GM21367 (cell line): ENCODE data around the gene INSL3.
"Not testable (repeated sequence)": the region's sequence is repeated elsewhere in the genome, so short reads cannot be mapped to it uniquely, and the experiment has no call there.

Source experiments
- ATAC-seq: cut with Tn5 transposase; IDR thresholded peaks from one replicate; pipeline ENCODE4 v1.9.1; 2021; ENCODE audit not compliant: unreplicated experiment

Gene INSL3

DNA sequence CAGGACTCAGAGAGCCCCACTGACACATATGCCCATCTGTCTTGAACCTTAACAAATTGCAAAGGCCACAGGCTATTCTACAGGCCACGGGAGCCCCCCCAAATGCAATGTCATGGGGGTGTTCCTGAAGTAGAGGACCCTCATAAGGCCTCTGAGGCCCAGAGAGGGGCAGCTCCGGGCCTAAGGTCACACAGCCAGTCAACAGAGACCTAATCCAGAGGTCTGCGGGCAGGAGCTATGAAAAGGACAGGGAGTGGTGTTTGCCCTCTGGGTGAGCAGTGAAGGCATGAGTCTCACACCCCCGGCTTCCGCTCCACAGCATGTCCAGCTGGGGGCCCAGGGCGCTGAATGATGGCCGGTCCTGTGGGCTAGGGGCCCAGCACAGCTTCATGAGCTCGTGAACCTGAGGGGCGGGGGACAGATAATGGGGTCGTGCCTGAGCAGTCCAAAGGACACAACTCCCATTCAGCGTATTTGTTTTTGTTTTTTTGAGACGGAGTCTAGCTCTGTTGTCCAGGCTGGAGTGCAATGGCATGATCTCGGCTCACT is 5.3 kb upstream of the INSL3 start:
- no peak for ATAC-seq

DNA sequence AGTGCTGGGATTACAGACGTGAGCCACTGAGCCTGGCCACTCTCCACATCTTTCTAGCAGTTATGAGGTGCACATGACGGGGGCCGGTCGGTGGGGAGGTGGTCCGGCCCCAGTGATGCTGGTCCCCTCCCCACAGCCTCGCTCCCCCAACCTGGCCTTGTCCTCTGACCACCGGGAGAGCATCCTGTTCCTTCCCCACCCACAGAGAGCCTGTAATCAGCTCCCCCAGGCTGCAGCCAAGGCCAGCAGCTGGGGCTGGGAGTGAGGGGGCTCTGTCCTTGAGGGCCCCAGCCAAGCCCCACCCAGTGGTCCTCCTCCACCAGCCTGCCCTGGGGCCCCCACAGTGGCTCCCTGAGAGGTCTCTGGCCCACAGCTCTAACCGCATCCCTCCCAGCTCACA is 3.0 kb upstream of the INSL3 start:
- no peak for ATAC-seq

DNA sequence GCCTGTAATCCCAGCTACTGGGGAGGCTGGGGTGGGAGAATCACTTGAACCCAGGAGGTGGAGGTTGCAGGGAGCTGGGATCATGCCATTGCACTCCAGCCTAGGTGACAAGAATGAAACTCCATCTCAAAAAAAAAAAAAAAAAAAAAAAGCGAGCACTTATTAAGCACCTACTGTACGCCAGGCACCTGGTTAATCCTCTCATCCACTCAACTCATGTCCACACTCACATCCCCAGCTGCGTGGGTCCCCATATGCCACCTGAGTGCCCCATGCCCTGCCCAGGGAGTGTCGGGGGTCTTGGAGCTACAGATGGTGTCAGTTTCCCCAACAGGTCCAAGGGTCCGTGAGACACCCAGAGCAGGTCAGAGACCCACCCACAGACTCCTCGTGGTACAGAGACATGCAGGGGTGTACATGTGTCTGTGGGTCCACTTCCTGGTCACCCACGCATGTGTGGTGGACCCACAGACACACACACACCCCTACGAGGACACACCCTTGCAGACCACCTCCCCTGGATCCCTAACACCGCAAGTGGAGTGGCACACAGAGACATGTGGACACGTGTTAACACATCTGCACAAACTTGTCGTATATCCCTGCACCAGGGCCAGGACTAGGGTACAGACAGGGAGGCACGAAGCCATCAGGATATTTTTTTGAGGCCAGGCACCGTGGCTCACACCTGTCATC is 3.5 kb downstream of the INSL3 start:
- no peak for ATAC-seq

DNA sequence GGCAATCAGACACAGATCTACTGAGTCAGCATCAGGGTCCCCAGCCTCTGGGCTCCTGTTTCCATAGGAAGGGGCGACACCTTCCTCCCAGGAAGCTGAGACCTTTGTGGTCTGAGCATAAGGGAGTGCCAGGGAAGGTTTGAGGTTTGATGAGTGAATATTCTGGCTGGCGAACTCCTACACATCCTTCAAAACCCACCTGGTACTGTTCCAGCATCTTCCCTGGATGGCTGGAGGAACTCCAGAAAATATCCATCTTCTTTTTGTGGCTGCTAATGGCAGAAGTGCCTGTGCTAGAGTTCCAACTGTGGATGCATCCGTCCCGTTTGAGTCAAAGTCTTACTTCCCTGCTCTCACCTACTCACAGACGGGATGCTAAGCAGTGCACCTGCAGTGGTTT is 9.2 kb downstream of the INSL3 start:
- ATAC-seq = no peak

DNA sequence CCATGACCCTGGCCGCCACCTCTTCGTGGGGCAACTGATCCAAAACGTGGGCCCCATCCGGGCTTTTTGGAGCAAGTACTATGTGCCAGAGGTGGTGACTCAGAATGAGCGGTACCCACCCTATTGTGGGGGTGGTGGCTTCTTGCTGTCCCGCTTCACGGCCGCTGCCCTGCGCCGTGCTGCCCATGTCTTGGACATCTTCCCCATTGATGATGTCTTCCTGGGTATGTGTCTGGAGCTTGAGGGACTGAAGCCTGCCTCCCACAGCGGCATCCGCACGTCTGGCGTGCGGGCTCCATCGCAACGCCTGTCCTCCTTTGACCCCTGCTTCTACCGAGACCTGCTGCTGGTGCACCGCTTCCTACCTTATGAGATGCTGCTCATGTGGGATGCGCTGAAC is 9.6 kb downstream of the INSL3 start:
- no peak for ATAC-seq

DNA sequence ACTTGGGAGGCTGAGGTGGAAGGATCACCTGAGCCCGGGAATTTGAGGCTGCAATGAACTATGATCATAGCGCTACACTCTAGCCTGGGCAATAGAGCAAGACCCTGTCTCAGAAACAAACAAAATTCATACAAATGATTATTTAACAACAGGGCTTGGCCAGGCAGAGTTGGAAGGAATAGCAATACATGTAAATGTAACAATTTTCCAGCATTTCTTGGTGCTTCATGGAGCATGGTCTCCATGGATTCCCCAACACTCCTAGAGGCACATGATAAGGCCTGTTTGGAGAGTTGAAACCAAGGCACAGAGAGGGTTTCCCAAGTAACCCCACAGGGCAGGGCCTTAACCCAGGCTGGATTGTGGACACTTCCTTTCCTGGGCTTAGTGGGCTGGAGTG is 10.2 kb downstream of the INSL3 start:
- no peak for ATAC-seq

DNA sequence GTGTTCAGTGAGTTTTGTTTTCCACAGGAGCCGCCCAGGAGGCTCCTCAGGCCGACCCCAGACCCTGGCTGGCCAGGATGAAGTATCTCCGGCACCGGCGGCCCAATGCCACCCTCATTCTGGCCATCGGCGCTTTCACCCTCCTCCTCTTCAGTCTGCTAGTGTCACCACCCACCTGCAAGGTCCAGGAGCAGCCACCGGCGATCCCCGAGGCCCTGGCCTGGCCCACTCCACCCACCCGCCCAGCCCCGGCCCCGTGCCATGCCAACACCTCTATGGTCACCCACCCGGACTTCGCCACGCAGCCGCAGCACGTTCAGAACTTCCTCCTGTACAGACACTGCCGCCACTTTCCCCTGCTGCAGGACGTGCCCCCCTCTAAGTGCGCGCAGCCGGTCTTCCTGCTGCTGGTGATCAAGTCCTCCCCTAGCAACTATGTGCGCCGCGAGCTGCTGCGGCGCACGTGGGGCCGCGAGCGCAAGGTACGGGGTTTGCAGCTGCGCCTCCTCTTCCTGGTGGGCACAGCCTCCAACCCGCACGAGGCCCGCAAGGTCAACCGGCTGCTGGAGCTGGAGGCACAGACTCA is 13.5 kb downstream of the INSL3 start:
- ATAC-seq = no peak

DNA sequence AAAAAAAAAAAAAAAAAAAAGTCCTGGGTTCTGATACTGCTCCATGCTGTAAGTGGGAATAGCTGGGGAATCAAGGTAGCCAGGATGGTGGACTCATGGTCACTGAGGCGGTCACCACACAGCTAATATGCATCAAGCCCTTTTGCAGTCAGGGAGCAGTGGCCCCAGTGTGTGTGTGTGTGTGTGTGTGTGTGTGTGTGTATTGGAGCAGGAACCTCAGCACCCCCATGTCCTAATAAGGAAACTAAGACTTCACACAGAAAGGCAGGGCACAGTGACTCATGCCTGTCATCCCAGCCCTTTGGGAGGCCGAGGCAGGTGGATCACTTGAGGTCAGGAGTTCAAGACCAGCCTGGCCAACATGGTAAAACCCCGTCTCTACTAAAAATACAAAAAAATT is 14.4 kb downstream of the INSL3 start:
- no peak for ATAC-seq

DNA sequence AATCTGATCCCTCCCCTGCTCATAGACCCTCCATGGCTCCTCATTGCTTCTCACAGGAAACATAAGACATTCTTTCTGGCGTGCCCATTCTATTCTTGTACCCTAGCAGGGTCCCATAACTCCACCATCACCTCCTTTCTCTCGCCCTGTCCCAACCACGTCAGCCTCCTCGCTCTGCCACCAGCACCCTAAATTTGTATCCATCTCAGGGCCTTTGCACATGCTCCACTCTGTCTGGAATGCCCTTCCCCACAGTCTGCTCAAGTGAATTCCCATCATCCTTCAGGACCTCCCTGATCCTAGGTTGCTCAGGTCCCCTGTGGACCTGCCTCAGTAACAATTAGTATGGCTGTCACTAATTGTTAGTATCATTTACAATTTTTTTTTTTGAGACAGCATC is 15.9 kb downstream of the INSL3 start:
- no peak for ATAC-seq

DNA sequence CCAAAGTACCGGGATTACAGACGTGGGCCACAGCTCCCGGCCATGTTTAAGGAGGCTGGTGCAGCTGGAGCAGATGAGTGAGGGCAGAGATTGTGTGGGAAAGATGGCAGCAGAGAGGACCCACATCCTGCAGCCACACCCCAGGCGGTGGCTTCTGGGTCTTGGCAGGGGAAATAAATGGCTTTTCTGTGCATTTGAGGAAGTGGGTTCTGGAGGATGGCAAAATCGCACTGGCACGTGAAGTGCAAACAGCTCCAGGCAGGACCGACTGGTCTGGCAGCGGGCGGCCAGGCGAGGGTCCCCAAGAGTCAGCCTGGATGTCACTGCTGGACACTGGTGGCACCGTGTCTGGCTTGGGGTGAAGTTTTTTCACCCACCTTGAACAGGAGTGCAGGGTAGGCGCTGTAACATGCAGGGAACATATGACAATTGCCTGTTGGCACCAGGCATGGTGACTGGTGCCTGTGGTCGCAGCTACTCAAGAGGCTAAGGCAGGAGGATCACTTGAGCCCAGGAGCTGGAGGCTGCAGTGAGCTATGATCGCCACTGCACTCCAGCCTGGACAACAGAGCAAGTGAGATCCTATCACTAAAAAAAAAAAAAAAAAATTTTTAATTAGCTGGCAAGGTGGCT is 17.9 kb downstream of the INSL3 start:
- ATAC-seq = no peak

DNA sequence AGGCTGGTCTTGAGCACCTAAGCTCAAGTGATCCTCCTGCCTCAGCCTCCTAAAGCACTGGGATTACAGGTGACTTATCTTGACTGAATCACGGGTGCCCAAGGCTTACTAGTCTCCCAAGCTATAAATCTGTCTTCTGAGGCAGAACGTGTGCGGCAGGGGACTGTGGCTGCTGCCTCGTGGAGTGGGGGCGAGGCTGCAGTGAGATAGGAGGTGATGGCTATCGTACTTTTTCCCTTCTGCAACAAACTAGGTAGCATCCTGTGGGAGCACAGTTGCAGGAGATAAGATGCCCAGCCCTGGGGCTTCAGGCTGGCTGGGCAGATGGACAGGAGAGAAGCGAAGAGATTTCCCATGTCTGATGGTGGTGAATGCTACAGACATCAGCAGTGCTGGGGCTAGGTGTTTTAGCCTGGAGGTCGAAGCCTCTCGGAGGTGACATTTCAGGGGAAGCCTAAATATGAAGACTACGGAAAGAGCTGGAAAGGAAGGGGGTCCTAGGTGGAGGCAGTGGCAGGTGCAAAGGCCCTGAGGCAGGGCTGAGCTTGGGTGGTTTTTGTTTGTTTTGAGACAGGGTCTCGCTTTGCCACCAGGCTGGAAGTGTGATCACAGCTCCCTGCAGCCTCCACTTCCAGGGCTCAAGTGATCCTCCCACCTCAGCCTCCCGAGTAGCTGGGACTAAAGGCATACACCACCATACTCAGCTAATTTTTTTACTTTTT is 19.0 kb downstream of the INSL3 start:
- no peak for ATAC-seq

DNA sequence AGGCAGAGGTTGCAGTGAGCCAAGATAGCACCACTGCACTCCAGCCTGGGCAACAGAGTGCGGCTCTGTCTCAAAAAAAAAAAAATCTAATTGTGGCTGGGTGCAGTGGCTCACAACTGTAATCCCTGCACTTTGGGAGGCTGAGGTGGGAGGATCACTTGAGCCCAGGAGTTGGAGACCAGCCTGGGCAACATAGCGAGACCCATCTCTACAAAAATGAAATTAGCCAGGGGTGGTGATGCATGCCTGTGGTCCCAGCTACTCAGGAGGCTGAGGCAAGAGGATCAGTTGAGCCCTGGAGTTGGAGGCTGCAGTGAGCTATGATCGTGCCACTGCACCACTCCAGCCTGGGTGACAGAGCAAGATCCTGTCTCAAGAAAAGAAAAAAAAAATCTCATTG is 22.7 kb downstream of the INSL3 start:
- not testable (repeated sequence) for ATAC-seq

DNA sequence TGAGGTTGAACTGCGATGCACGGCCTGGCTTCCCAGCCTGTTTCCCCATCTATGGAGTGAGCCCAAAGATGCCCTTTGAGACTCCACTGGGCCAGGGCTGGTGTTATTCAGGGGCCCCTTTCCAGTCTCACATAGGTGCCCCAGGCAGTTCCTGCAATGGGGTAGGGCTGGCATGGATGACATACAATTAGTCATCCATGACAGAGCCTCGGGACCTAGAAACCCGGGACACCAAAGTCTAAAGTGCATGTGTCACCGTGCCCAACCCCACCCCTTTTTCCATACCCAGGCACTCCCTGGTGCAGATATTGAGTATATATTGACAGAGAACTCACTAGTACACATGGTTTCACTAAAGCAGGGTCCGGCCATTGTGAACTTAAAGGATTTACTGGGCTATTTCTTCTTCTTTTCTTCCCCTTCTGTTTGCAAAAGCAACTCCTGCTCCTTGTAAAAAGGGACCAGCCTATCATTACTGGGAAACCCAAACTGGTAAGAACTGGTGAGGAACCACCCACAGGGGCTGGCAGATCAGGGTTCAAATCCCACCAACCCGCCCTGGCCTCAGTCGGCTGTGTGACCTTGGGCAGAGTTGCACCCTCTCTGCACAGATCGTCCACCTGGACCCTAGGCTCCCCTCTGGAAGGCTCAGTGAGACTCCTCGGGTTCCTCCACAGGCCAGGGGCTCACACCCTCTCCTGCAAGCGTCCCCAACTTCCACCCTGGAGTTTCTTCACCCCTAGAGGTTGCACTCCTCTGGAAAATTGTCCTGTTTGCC is 23.7 kb downstream of the INSL3 start:
- no peak for ATAC-seq

DNA sequence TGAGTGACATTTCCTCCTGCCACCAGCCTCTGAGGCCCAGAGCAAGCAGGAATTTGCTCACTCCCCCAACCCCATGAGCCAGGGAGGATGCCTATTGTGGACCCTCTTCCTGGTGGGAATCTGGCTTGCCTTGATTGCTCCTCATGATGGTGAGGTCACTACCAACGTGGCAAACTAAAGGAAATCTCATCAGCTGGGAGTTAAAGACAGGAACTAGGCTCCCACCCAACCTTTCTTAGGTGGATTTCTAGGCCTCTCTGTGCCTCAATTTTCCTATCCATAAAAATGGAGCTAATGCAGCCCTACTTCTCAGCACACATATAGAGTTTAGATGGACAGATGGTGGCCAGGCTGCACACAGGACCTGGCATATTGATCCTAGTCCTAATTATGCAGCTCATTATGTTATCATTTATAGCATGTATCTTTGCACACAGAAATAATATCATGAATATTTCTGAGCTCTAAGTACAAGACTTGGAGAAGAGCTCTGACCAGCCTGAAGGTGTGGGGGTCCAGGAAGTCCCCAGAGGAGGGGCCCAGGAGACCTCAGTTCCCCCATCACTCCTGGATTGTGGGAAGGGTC is 24.4 kb downstream of the INSL3 start:
- ATAC-seq = no peak

DNA sequence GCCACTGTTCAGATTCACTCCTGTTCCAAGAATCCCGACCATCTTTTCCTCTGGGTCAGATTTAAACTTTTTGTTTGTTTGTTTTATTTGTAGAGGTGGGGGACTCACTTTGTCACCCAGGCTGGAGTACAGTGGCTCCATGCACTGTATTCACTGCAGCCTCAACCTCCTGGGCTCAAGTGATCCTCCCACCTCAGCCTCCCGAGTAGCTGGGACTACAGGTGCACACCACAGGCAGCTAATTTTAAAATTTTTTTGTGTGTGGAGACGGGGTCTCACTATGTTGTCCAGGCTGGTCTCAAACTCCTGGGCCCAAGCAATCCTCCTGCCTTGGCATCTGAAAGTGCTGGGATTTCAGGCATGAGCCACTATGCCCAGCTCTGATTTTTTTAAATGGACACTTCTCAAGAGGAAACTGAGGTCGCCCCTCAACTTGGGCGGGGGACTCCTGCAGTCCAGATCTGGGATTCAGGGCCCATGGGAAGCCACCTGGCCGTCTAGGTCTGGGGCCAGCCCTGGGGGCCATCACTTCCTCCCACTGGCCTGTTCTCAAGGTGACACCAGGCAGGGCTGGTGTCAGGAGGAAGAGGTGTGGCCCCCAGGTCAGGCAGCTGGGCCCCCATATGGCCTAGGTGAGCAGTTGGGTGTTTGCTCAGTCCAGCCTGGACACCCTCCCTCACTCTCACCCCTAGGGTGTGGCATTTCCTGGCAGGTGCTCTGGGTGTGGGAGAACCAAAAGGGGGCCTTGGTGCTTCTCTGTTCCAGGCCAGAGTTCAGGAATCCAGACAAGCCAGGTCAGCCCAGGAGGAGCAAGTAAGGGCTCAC is 25.1 kb downstream of the INSL3 start:
- no peak for ATAC-seq

DNA sequence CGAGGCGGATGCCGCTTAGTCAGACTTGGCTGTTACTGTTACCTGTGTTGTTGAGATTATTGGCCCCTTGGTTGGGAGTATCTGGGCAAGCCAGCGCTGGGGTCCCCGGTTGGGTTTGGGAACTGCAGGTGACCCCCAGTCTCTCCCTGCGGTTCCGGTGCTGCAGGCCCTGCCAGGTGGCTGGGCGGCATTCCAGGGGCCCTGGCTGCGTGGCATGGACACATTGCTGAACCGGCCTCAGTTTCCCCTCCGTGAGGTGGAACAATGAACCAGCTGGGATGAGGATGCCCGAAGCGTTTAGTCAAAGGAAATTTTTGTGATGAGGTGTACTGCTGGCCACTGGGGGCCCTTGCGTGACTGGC is 25.8 kb downstream of the INSL3 start:
- no peak for ATAC-seq

DNA sequence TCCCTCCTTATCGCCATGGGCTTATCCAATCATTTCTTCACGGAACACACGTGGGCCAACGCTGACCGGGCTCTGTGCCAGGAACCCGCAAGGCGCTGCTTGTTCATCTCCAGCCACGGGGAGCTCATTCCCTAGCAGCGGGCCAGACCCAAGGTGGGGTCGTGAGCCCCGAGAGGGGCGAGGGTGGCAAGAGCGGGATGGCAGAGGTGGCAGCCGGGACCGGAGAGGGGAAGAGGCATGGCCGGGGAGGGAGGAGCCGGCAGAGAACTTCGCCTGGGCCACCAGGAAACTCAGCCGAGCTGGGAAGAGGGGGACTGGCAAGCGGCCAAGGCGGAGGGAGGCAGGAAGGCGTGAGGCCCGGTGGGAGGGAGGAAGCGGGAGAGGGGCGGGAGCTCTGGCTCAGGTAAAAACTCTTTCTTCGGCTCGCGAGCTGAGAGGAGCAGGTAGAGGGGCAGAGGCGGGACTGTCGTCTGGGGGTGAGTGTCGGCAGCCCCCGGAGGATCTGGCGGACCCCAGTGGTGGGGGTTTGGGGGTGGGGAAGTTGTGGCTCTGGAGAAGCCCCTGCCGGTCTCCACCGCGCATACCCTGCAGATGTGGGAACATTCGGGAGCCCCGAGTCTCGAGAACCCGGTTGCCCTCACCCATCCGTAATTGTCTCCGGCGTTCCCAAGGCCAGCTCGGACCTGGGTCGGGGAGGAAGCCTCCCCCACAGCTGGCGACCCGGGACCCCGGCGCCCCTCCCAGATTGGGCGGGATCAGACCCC is 26.4 kb downstream of the INSL3 start, which contains the start of gene B3GNT3:
B3GNT3 (plus strand) TSS at position 408 of the 764 bp plus-strand sequence. CDS start 12,670 bp downstream, outside the sequence.
- ATAC-seq = no peak

DNA sequence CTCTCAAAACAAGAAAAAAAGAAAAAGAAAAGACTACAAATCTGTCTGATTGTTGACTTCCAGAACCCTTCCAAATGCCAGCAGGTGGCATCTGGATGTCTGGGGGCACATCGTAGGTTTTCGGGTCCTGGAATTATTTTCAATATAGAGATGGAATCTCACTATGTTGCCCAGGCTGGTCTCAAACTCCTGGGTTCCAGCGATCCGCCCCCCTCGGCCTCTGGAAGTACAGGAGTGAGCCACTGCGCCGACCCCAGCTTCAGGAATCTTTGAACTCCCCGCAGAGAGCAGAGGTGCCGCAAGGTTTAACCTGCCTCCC is 26.9 kb downstream of the INSL3 start:
- ATAC-seq = no peak
